Adrenal gland (tissue), 5 donors: ENCODE results near the gene GRIA4.

ENCODE experiments used
- POLR2A ChIP-seq, 2 donors: fragments of 450-650 bp; IDR thresholded peaks; one replicate each; pipeline ENCODE4 v1.6.1; 2017; ENCODE audit warnings: antibody characterized with exemption in 2 of 2, mild to moderate bottlenecking in 2 of 2, moderate library complexity in 1 of 2
- TF ChIP-seq, protein P1 (sequence below), 6 experiments: fragments of 450-650 bp in 4 of 6; fragments of 200-600 bp in 2 of 6; sonication (generic) in 1 of 6; IDR thresholded peaks; 1 replicate in 5 of 6; 2 replicates in 1 of 6; pipeline versions ENCODE4 v1.5.1 to v1.8.0; 2016 to 2021; ENCODE audit warnings: antibody characterized with exemption in 6 of 6, mild to moderate bottlenecking in 2 of 6, moderate library complexity in 1 of 6
- donor health status: DM: no; HTN: no; CAD: no.

DNA sequence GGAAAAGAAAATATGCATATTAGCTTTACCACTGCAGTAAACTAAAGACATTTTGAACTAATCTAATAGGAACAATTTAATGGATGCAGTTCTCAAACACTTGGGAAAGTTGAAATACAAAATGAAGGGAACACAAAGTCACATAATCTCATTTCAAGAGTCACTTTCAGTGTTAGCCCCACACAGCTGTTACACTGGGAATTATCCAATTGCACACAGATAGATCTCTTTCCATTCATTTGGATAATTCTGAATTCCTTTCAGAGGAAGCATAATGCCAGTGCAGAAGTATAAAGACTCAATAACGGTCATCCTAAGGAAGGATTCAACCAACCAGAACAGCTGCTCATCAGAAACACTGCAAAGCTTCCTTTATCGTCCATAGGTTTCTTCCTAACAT lies 173.3 kb downstream of the GRIA4 start:
- TF ChIP-seq, protein P1, sequence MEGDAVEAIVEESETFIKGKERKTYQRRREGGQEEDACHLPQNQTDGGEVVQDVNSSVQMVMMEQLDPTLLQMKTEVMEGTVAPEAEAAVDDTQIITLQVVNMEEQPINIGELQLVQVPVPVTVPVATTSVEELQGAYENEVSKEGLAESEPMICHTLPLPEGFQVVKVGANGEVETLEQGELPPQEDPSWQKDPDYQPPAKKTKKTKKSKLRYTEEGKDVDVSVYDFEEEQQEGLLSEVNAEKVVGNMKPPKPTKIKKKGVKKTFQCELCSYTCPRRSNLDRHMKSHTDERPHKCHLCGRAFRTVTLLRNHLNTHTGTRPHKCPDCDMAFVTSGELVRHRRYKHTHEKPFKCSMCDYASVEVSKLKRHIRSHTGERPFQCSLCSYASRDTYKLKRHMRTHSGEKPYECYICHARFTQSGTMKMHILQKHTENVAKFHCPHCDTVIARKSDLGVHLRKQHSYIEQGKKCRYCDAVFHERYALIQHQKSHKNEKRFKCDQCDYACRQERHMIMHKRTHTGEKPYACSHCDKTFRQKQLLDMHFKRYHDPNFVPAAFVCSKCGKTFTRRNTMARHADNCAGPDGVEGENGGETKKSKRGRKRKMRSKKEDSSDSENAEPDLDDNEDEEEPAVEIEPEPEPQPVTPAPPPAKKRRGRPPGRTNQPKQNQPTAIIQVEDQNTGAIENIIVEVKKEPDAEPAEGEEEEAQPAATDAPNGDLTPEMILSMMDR (IDR thresholded peaks at IDR 0.05), result no peak
- no peak for TF ChIP-seq POLR2A (IDR thresholded peaks at IDR 0.05)
